ENCODE measurements around the gene RNU1-1.
"Not testable (repeated sequence)": the region's sequence is repeated elsewhere in the genome, so short reads cannot be mapped to it uniquely, and the experiment has no call there.

RNU1-1 gene

GRCh38 chr1:16525769-16526168, 11.7 kb upstream of the RNU1-1 start:
- DNase-seq (ENCODE audit: low spot score); FAIRE-seq: not testable (repeated sequence)

DNA sequence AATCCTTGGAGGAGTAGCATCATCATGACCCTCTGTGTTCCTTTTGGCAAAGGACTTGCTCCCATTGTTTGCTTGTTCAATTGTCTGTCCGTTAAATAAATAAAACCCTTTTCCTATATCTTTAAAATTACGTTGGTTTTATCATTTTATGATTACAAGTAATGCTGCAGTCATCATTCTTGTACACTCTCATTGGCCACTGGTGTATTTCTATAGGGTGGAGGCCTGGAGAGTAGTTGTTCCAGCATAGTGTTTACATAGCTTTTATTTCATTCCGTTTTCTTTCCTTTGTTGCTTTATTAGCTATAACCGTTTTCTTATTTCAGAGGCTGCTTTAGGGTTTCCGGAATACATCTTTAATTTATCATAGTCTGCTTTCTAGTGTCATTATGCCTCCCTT, 7.6 kb upstream of the RNU1-1 start:
- not testable (repeated sequence) for FAIRE-seq; DNase-seq (ENCODE audit: low spot score)

DNA sequence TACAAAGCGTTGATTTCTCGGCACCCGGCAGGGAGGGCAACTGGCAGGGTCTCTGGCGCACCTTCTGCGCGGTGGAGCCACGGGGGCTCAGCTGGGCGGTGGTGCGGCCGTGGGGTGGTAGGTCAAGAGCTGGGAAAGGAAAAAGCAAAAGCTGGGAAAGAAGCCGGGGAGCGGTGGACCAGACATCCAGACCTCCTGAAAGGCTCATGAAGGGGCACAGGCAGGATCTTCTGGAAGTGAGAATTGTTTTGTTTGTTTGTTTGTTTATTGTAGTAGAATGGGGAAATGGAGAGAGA, 7.2 kb upstream of the RNU1-1 start:
- FAIRE-seq (no peak), DNase-seq (ENCODE audit: low spot score) (no peak)

GRCh38 chr1:16520435-16521287, 6.6 kb upstream of the RNU1-1 start:
- not testable (repeated sequence) for FAIRE-seq; DNase-seq (ENCODE audit: low spot score)

DNA sequence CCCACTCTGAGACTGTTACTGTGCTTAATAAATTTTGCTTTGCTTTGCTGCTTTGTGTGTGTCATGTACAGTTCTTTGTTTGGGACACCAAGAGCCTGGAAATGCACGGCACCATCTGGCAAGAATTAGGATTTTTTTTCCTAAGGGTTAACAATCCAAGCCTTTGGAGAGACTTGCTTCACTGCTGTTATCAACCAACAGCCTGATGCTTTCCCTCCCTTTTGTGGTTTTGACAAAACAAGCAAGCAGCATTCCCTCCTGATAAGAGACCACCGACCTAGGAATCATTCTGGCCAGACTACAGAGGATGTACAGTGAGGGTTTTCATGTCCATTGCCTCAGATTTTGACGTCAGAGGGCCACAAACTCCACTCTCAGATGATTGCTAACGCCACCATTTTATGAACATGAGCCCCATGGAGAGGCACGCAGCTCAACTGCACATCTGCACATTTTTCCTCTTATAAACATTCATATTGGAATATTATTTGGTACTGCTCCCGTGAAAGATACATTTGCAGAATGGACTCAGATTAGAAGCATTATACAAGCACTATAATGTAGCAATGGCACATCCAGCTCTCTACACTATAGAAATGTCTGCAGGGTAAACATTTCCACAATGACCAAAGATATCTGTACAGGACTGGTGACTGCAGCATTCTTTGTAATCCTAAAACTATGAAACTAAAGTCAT, 5.3 kb upstream of the RNU1-1 start:
- not testable (repeated sequence) for DNase-seq (ENCODE audit: low spot score); FAIRE-seq

GRCh38 chr1:16518913-16519254, 4.8 kb upstream of the RNU1-1 start:
- DNase-seq (ENCODE audit: low spot score); FAIRE-seq: not testable (repeated sequence)

GRCh38 chr1:16516694-16517410, 2.8 kb upstream of the RNU1-1 start:
- FAIRE-seq; DNase-seq (ENCODE audit: low spot score): not testable (repeated sequence)

GRCh38 chr1:16513412-16514106, 526 bp downstream of the RNU1-1 start:
- FAIRE-seq: not testable (repeated sequence)

GRCh38 chr1:16512624-16513411, 1.3 kb downstream of the RNU1-1 start:
- not testable (repeated sequence) for FAIRE-seq; DNase-seq (ENCODE audit: low spot score)

More at GRCh38 chr1:16513412-16514106, 526 bp downstream of the RNU1-1 start:
- DNase-seq (ENCODE audit: low spot score): peak; percentile 49

- FAIRE-seq; DNase-seq (ENCODE audit: low spot score): not testable (repeated sequence)
These were observed 2.2 kb downstream of the RNU1-1 start for GRCh38 chr1:16511926-16512325.

GRCh38 chr1:16508861-16509445, 5.1 kb downstream of the RNU1-1 start:
- not testable (repeated sequence) for FAIRE-seq; DNase-seq (ENCODE audit: low spot score)

GRCh38 chr1:16506364-16507136, 7.5 kb downstream of the RNU1-1 start:
- not testable (repeated sequence) for DNase-seq (ENCODE audit: low spot score); FAIRE-seq

GRCh38 chr1:16505870-16506269, 8.2 kb downstream of the RNU1-1 start:
- DNase-seq (ENCODE audit: low spot score); FAIRE-seq: not testable (repeated sequence)

DNA sequence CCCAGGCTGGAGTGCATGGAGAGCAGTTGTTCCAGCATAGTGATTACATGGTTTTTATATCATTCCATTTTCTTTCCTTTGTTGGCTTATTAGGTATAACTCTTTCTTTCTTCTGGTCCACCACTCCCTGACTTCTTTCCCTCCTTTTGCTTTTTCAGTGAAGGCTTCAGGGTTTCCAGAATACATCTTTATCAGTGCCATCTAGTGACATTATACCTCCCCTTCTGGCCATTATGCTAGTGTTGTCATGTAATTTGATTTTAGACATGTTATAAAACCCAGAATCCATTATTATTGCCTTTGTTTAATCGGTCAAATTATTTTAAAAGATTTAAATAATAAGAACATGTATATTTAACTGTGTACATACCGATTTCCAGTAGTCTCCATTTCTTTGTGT, 10.6 kb downstream of the RNU1-1 start:
- no peak for DNase-seq (ENCODE audit: low spot score)
- FAIRE-seq: no peak

- not testable (repeated sequence) for FAIRE-seq; DNase-seq (ENCODE audit: low spot score)
These were observed 12.6 kb downstream of the RNU1-1 start for GRCh38 chr1:16501446-16501845.

GRCh38 chr1:16500975-16501374, 13.1 kb downstream of the RNU1-1 start:
- not testable (repeated sequence) for DNase-seq (ENCODE audit: low spot score); FAIRE-seq

- peak; percentile 48 for FAIRE-seq
- not testable (repeated sequence) for DNase-seq (ENCODE audit: low spot score)
These were observed 13.6 kb downstream of the RNU1-1 start for GRCh38 chr1:16500466-16500865.

- FAIRE-seq (no peak), DNase-seq (ENCODE audit: low spot score) (peak; percentile 96)
These were observed 15.3 kb downstream of the RNU1-1 start for GRCh38 chr1:16498573-16499413.
